ENCODE results near the gene PPP5C. TPM values are rescaled to one million over a fixed set of nuclear protein-coding genes. Genes with fewer than 3 reads are reported as not detected.
"Not testable (repeated sequence)": the region's sequence is repeated elsewhere in the genome, so short reads cannot be mapped to it uniquely, and the experiment has no call there.

Gene PPP5C, protein sequence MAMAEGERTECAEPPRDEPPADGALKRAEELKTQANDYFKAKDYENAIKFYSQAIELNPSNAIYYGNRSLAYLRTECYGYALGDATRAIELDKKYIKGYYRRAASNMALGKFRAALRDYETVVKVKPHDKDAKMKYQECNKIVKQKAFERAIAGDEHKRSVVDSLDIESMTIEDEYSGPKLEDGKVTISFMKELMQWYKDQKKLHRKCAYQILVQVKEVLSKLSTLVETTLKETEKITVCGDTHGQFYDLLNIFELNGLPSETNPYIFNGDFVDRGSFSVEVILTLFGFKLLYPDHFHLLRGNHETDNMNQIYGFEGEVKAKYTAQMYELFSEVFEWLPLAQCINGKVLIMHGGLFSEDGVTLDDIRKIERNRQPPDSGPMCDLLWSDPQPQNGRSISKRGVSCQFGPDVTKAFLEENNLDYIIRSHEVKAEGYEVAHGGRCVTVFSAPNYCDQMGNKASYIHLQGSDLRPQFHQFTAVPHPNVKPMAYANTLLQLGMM
- total RNA-seq = 35.5 TPM

DNA sequence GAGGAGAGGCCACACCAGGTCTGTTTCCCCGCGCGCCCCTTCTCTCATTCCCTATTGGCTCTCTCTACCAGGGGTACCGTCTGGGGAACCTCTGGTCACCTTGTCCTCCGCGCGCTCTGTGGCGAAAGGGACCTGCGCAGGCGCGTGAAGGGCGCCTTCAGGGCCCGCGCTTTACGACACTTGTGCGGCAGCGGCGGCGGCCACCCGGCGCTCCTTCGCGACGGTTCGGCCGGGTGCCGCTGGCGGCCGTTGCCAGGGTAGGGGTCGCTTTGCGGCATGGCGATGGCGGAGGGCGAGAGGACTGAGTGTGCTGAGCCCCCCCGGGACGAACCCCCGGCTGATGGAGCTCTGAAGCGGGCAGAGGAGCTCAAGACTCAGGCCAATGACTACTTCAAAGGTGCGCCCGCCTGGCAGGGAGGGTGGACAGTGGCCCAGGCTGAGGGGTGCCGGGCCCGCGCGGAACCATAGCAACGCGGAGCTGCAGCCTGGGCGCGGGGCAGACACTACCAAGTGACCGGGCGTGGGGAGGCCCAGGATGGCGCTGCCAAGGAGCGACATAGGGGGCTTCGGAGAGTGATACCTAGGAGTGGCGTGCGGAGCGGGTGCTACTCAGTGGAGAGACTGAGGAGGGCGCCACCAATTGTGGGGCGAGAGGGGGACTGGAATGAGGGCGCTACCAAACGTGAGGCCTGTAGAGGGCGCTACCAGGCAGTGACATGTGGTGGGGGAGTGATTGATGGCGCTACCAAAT, at the start of gene PPP5C:
TSS of gene PPP5C (plus strand) at position 267 of the 751 bp plus-strand sequence. CDS start at position 277, 10 bp downstream.
- DNase-seq (ENCODE audit: low spot score) = peak; percentile 92
- ATAC-seq = peak; percentile 87

- DNase-seq (ENCODE audit: low spot score) (peak; percentile 53), ATAC-seq (no peak)
These were observed 49.0 kb upstream of the PPP5C start for GRCh38 chr19:46297700-46298478.

DNA sequence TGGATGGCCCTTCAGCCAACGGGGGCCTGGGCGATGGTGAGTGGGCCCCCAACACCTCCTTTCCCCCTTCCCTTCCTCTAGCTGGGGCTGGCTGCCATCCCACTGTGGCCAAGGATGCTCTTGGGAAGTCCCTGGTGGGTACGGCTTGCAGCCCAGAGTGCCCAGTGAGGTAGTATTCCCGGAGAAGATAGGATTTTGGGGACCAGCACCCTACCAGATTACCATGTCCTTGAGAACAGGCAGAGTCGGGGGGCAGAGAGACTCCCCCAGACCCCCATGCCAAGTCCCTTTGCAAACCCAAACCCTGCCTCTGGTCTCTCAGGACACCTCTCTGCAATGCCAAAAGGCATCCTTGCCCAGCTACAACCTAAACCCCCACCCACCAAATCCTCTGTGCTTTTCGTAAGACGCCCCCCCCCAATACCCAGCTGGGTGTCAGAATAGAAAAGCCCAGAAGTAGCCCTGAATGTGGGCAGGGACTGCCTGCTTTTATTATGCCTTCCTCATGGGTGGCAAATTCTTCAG, 48.3 kb upstream of the PPP5C start:
- DNase-seq (ENCODE audit: low spot score) (peak; percentile 57), ATAC-seq (no peak)

DNA sequence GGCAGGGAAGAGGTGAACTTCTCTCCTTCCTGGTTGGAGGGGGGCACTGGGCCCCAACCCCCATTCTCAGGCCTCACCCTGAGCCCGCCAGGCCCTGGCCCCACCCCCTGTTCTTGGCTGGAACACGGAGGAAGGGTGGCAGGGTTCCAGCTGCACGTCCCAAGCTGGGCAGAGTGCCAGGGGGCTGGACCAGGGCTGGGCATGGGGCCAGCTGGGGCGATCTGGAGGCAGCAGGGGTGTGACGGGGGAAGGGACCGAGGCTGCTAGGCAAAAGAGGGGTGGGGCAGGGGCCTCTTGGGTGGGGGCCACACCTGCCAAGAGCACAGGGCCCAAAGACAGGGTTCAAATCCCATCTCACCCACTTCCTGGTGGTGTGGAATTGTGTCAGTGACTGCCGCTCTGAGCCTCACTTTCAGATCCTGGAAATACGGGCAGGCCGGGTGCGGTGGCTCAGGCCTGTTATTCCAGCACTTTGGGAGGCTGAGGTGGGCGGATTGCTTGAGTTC, 47.8 kb upstream of the PPP5C start:
- peak; percentile 68 for ATAC-seq
- DNase-seq (ENCODE audit: low spot score) = peak; percentile 99

- no peak for ATAC-seq
- DNase-seq (ENCODE audit: low spot score) = no peak
These were observed 47.2 kb upstream of the PPP5C start for GRCh38 chr19:46299695-46300094.

DNA sequence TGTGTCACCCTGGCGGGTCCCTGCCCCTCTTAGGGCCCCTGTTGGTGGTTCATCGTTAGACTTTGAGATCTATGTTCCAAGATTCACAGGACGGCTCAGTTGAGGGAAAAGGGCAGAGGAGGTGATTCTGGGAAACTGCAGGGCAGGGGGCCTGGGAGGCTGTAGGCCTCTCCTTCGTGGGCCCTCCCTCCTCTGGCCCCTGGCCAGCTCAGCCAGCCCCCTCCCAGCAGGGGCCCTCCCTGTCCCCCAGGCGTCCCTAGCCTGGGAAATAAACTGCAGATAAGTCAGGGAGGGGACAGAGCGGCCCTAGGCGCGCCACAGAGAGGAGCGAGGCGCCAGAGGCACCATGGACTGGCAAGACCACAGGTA, 43.6 kb upstream of the PPP5C start:
- DNase-seq (ENCODE audit: low spot score) (no peak), ATAC-seq (no peak)

GRCh38 chr19:46303691-46304397, 43.0 kb upstream of the PPP5C start:
- peak; percentile 9 for ATAC-seq
- DNase-seq (ENCODE audit: low spot score) = peak; percentile 72

GRCh38 chr19:46306501-46306900, 40.4 kb upstream of the PPP5C start:
- no peak for ATAC-seq
- no peak for DNase-seq (ENCODE audit: low spot score)

DNA sequence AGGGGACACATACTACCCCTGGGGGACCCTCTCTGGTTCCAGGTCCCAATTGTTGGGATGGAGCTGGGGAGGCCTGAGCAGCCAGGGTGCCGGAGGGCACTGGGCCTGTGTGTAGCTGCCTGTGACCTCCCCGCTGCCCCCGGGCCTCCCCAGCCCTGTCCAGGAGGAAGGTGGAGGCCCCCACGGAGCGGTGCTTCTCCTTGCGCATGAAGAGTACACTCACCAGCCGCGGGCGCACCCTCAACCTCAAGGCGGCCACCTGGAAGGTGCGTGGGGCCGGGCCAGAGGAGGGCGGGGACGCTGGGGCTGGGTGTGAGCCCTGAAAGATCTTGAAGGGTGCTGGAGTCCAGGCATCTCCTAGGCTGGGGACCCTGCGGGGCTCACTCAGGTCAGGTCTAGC, 38.4 kb upstream of the PPP5C start:
- no peak for ATAC-seq
- DNase-seq (ENCODE audit: low spot score) = no peak

DNA sequence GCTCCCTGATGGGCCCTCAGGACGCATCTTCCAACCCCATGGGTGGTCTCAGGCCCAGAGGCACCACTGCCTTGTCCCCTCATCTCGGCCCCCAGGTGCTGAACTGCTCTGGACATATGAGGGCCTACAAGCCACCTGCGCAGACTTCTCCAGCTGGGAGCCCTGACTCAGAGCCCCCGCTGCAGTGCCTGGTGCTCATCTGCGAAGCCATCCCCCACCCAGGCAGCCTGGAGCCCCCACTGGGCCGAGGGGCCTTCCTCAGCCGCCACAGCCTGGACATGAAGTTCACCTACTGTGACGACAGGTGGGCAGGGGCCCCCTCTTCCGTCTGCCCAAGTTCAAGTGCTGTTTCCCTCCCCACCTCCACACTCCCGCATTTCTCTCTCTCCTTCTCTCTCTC, 37.8 kb upstream of the PPP5C start:
- DNase-seq (ENCODE audit: low spot score) = no peak
- ATAC-seq = no peak

- ATAC-seq (no peak), DNase-seq (ENCODE audit: low spot score) (no peak)
These were observed 35.4 kb upstream of the PPP5C start for GRCh38 chr19:46311444-46311843.

GRCh38 chr19:46313540-46314469, 33.1 kb upstream of the PPP5C start:
- peak; percentile 57 for ATAC-seq
- peak; percentile 54 for DNase-seq (ENCODE audit: low spot score)

- ATAC-seq (no peak), DNase-seq (ENCODE audit: low spot score) (no peak)
These were observed 29.5 kb upstream of the PPP5C start for GRCh38 chr19:46317339-46317738.

DNA sequence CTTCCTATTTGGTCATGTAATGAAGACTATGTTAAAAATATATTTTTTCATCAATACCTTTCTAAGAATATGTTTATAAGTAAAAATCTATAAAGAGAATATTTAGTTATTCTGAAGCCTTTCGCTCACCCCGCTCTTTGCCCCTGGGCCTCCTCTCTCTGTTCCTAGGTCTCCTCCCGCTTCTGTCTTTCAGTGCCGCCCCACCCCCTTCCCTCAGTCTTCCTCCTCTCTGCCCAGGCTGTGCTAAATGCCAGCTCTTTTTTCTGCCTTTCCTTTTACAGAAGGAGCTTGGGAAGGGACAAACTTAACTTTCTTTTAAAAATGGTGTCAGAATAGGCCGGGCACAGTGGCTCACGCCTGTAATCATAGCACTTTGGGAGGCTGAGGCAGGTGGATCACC, 27.3 kb upstream of the PPP5C start:
- no peak for ATAC-seq
- DNase-seq (ENCODE audit: low spot score) = no peak

GRCh38 chr19:46320559-46320958, 26.3 kb upstream of the PPP5C start:
- DNase-seq (ENCODE audit: low spot score) (no peak), ATAC-seq (no peak)

GRCh38 chr19:46321653-46322052, 25.2 kb upstream of the PPP5C start:
- ATAC-seq (no peak), DNase-seq (ENCODE audit: low spot score) (no peak)

- not testable (repeated sequence) for ATAC-seq; DNase-seq (ENCODE audit: low spot score)
These were observed 23.7 kb upstream of the PPP5C start for GRCh38 chr19:46323227-46323626.

- DNase-seq (ENCODE audit: low spot score) (no peak), ATAC-seq (no peak)
These were observed 22.6 kb upstream of the PPP5C start for GRCh38 chr19:46324277-46324676.

GRCh38 chr19:46326608-46327007, 20.3 kb upstream of the PPP5C start:
- ATAC-seq (no peak), DNase-seq (ENCODE audit: low spot score) (no peak)
